Measurements from ENCODE around the gene HIP1.

HIP1 gene

DNA sequence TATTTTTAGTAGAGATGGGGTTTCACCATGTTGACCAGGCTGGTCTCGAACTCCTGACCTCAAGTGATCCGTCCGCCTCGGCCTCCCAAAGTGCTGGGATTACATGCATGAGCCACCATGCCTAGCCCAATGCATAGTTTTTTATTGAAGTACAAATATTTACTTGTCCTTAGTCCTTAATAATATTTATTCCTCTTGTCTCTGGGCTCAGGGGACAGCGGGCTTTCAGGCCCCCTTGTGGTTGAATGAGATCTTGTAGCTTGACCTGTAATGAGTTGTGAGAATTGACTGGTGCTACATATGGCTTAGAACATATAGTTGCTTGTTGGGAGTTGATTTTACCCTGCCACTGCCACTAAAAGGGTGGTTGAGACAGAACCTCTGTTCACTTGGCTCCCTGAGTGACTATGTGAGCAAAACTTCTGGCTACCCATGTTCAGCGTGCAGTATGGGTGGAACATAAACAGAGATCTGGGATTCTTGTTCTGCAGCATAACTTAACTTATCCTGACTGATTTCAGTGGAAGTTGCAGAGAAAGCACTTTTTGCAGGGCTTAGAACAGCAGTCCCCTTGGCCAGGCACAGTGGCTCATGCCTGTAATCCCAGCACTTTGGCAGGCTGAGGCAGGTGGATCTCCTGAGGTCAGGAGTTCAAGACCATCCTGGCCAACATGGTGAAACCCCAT is 18.4 kb upstream of the HIP1 start:
- Mint-ChIP-seq H3K36me3 (no peaks in the 10 kb centered on the region), H3K27ac (no peak overlapping the region), H3K4me1 (peaks cover under 1% of the 10 kb centered on the region), H3K4me3 (no peak overlapping the region), H3K27me3 (no peaks in the 10 kb centered on the region), H3K9me3 (no peaks in the 10 kb centered on the region)

DNA sequence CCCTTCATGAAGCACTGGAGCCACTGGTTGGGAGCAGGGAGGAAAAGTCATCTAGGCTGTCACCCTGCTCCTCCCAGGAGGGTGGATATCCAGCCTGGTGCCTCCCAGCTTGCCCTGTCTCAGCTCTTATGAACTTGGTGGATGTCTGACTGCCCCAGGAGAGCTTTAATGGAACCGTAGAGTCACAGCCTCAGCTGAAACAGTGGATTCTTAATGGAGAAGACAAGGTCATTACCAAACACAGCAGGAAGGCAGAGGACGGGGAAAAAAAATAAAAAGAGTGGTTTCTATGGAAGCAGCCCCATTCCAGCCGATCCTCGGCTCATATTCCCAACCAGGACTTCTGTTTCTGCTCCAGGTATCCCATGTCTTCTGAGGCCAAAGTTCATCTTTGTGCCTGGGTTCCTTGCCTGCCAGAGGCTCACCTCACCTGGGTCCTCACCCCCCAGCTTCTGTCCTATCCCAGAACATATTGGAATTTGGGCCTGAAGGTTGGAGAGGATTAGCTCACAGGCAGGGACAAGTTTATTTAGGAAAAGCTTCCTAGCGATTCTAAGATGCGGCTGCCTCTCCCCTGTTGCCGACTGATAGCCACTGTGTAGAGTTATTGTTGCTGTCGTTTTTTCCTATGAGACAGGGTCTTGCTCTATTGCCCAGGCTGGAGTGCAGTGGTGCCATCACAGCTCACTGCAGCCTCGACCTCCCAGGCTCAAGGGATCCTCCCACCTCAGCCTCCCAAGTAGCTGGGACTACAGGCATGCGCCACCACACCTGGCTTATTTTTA is 17.7 kb upstream of the HIP1 start:
- H3K4me3 Mint-ChIP-seq = no peak overlapping the region
- H3K4me1 Mint-ChIP-seq = no peaks in the 10 kb centered on the region
- H3K27me3 Mint-ChIP-seq = no peaks in the 10 kb centered on the region
- no peaks in the 10 kb centered on the region for H3K36me3 Mint-ChIP-seq
- no peak overlapping the region for H3K27ac Mint-ChIP-seq
- H3K9me3 Mint-ChIP-seq = no peaks in the 10 kb centered on the region

DNA sequence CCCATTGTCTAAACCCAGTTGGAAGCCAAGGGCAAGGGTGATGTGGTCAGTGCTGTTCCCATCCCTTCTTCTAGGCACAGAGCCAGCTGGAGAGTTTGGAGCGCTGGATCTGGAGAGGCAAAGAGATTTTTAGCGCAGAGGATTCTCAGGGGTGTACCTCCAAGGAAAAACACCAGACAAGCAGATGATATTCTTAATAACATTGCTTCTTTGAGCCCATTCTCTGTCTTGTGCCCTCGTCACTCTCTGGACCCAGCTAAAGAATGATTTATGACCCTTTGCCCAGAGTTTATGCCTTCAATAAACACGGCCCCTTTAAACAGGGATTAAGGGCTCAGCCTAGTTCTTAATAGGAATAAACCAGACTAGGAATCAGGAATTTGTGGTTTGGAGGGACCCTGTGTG is 4.7 kb upstream of the HIP1 start:
- no peaks in the 10 kb centered on the region for H3K9me3 Mint-ChIP-seq
- no peak overlapping the region for H3K4me3 Mint-ChIP-seq
- H3K4me1 Mint-ChIP-seq = peaks cover 13% of the 10 kb centered on the region
- no peaks in the 10 kb centered on the region for H3K27me3 Mint-ChIP-seq
- no peaks in the 10 kb centered on the region for H3K36me3 Mint-ChIP-seq
- H3K27ac Mint-ChIP-seq = no peak overlapping the region

DNA sequence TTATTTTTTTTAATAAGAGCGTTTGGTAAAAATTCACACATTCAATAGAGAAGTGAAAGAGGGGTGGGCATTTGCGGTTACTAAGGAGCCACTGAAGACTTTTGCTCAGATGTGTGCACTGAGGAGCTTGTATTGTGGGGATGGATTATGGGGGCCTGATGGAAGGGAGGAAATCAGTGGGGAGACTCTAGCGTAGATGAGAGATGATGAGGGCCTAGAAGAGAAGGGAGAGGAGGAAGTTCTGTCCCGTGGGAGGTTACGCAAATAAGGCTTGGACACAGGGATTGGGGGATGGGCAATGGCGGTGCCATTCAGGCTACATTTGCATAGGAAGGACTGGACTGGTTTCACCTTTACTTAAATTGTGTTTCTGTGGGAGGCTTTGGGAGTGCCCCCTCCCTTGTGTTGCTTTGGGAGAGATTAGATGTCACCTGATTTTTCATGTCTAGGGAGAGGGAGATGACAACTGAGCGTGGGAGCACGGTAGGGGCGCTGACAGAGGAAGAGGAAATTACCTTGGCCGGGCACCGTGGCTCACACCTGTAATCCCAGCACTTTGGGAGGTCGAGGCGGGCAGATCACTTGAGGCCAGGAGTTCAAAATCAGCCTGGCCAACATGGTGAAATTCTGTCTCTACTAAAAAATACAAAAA is 2.2 kb upstream of the HIP1 start:
- H3K4me1 Mint-ChIP-seq = peaks cover 18% of the 10 kb centered on the region
- peaks cover 1% of the 10 kb centered on the region for H3K27me3 Mint-ChIP-seq
- no peaks in the 10 kb centered on the region for H3K36me3 Mint-ChIP-seq
- H3K9me3 Mint-ChIP-seq = no peaks in the 10 kb centered on the region
- H3K27ac Mint-ChIP-seq = no peak overlapping the region
- no peak overlapping the region for H3K4me3 Mint-ChIP-seq

DNA sequence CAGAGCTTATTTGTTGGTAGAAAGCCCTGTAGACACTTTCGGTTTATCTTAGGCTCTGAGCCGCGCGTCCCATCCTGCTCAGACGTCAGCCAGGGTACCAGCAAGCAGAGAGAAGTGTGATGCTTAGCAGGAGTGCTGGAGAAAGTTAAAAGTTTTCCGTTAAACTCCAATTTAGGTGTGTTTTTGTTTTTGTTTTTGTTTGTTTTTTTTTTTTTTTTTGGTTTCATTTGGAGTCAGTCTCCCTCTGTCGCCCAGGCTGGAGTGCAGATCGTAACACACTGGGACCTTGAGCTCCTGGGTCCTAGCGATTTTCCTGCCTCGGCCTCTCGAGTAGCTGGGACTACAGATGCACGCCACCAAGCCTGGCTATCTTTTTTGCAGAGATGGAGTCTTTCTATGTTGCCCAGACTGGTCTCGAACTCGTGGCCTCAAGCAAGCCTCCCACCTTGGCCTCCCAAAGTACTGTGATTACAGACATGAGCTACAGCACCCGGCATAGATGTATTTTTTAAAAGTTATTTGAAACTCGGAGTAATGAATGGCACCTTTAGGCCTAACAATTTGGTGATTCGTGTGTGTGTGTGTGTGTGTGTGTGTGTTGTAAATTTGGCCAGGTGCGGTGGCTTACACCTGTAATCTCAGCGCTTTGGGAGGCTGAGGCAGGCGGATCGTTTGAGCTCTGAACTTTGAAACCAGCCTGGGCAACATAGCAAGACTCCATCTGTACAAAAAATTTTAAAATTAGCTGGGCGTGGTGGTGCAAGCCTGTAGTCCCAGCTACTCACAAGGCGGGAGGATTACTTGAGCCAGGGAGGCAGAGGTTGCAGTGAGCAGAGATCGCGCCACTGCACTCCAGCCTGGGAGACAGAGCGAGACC is 1.3 kb upstream of the HIP1 start:
- no peaks in the 10 kb centered on the region for H3K36me3 Mint-ChIP-seq
- no peaks in the 10 kb centered on the region for H3K9me3 Mint-ChIP-seq
- H3K4me3 Mint-ChIP-seq = peak overlapping the region; percentile 97
- H3K27ac Mint-ChIP-seq = peak overlapping the region; percentile 91
- H3K4me1 Mint-ChIP-seq = peaks cover 18% of the 10 kb centered on the region
- peaks cover 1% of the 10 kb centered on the region for H3K27me3 Mint-ChIP-seq

DNA sequence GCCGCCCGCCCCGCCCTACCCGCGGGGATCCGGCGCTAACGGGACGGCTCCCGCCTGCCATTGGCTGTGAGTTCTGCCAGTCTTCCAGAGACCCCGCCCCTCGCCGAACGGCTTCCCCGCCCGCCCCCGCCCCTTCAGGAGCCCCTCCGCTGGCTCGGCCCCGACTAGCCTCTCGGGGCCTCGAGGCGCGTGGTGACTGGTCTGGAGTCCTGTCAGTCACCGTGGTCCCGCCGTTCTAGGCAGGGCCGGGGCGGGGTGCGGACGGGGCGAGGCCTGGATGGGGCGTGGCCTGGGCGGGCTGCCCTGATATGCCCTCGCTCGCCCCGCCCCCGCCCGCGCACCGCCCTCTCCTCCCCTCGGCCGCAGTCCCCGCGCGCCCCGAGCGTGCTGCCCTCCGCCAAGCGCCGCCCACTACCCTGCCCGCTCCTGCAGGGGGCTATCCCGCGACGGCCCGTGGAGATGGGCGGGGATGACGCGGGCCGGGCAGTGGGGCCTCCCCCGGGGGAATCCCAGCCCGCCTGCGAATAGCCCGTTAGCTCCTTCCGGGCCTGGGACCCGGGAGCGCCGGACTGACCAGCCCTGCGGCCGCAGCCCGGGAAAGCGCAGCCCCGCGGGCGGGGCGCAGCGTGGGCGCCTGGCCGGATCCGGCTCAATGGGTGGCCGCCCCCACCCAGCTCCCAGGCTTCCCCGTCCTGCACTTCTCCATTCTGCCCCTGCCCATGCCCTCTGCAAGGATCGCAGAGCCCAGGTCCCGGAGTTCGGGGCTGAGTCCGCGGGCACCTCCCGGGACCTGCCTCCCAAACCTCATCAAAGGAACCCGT is 444 bp upstream of the HIP1 start:
- Mint-ChIP-seq H3K27me3 (peaks cover 1% of the 10 kb centered on the region), H3K4me3 (peak overlapping the region; percentile 97), H3K36me3 (no peaks in the 10 kb centered on the region), H3K27ac (peak overlapping the region; percentile 91), H3K9me3 (no peaks in the 10 kb centered on the region), H3K4me1 (peaks cover 18% of the 10 kb centered on the region)

DNA sequence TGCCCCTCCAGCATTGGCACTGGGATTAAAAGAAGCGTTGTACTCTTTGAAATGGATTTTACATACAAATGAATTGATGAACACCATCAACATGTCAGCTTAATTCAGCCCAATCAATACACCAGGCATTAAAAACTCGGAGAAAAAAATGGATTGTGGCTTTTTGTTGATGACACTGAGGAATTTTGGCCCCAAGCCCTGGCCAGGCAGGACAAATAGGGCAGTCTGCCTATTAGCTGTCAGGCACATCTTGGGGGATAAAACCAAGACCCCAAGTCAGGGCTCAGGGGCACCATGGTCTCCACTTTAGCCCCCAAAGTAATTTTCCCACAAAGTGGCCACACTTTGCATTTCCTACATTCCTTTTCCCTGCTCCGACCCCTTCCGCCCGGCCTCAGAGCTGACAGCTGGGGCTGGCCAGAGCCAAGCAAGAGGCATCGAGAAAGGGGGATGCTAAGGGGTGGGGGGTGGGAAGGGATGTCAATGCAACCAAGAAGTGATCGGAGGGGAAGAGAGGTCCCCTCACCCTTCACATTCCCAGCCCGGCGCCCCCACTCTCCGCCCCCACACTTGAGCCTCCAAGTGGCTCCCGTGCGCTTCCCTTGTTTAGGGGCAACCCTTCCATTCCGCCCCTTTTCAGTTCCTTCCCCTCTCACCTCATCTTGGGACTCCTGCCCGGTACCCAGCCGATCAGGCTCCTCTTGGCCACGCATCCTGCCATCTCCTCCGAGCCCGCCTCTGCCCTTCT is 711 bp downstream of the HIP1 start:
- Mint-ChIP-seq H3K9me3 (no peaks in the 10 kb centered on the region), H3K4me3 (peak overlapping the region; percentile 94), H3K27ac (peak overlapping the region; percentile 12), H3K36me3 (no peaks in the 10 kb centered on the region), H3K27me3 (peaks cover 1% of the 10 kb centered on the region), H3K4me1 (peaks cover 18% of the 10 kb centered on the region)

DNA sequence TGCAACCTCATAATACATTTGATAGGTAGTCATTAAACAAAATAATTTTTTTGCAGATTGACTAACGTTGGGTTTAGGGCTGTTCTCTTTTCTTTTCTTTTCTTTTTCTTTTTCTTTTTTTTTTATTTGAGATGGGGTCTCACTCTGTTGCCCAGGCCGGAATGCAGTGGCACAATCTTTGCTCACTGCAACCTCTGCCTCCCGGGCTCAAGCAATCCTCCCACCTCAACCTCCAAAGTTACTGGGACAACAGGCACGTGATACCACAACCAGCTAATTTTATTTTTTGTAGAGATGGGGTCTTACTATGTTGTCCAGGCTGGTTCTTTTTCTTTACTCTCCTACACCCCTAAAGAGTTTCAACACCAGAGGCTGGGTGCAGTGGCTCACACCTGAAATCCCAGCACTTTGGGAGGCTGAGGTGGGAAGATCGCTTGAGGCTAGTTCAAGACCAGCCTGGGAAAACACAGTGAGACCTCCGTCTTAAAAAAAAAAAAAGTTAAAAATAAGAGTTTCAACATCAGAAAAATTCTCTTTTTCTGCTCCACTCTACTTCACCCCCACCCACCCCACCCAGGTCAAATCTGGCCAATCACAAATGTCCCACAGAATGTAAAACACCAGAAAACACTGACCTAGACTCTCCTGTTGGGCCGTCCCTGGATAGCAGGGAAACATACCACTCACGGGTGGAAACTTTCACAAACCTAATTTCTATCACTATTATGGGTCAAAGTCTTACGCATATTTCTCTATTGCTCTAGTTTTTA is 3.0 kb downstream of the HIP1 start:
- no peaks in the 10 kb centered on the region for H3K9me3 Mint-ChIP-seq
- H3K36me3 Mint-ChIP-seq = no peaks in the 10 kb centered on the region
- H3K27ac Mint-ChIP-seq = no peak overlapping the region
- no peak overlapping the region for H3K4me3 Mint-ChIP-seq
- peaks cover 1% of the 10 kb centered on the region for H3K27me3 Mint-ChIP-seq
- H3K4me1 Mint-ChIP-seq = peaks cover 15% of the 10 kb centered on the region

DNA sequence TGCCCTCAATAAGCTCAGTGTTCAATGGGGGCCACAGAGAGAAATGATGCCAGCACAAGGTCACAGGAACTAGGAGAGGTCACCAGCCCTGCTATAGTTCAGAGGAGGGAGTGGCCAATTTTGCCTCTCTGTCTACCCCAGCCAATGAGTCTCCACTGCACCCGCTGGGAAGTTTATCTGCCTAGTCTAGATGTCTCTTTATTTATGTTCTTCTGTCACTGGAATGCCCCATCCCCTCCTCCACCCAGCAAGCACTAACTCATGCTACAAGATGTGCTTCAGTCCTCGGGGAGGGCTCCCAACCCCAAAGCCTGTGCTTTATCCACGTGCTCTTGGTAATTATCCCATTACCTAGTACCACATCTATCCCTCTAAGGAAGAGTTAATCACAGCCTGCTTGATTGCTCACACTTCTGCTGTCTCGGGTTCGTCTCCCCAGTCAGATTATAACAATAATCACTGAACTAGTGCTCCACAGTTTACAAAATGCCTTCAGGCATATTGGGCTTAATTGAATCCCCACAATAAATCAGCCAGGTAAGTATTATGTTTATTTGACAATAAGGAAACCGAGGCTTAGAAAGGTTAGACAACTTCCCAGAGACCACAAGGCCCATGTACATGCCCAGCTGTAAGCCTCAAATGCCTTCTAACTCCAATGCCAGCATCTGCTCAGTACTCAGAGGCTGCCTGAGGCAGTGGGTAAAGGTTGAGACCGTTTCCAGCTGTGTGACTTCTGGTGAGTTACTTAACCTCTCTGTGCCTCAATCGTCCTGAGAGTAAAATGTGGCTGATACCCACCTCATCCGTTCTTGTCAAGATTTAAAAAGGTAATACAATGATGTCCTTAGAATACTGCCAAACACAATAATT is 3.9 kb downstream of the HIP1 start:
- Mint-ChIP-seq H3K27ac (no peak overlapping the region), H3K36me3 (no peaks in the 10 kb centered on the region), H3K27me3 (peaks cover 1% of the 10 kb centered on the region), H3K4me1 (peaks cover 12% of the 10 kb centered on the region), H3K4me3 (no peak overlapping the region), H3K9me3 (no peaks in the 10 kb centered on the region)

DNA sequence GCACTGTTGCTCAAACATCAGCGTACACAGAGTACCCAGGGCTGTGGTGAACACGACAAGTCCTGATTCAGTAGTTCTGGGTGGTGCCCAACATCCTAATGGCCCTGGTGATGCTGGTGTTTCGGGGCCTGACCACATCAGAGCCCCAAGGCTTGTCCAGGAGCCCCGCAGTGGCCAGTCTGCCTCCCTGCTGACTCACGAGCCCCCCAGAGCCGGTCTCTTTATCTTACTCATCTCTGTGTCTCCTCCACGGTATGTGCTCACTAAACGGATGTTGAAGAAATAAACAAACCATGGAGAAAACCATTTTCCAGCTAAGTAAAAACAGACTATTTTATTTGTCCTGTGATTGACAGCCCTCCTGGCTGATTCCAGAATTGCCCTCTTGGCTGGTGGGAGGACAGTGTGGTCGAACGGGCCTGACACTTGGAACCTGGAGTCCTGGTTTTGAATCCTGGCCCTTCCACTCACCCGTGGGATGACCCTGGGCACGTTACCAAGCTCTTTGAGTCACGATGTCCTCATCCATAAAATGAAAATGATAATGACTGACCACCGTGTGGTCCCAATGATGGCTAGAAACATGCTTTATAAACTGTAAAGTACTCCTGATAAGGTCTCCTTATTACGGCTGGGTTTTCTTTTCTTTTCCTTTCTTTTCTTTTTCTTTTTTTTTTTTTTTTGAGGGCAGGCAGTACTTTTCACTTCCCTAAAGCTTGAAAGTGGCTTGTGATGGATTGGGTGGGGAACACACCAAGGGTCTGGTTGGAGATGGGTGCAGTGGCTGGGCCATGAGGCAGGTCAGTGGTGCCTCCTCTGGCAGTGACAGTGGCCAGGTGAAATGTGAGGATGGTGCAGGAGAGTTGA is 5.7 kb downstream of the HIP1 start:
- Mint-ChIP-seq H3K4me1 (peaks cover 18% of the 10 kb centered on the region), H3K9me3 (no peaks in the 10 kb centered on the region), H3K27ac (no peak overlapping the region), H3K27me3 (peaks cover 1% of the 10 kb centered on the region), H3K4me3 (no peak overlapping the region), H3K36me3 (no peaks in the 10 kb centered on the region)

DNA sequence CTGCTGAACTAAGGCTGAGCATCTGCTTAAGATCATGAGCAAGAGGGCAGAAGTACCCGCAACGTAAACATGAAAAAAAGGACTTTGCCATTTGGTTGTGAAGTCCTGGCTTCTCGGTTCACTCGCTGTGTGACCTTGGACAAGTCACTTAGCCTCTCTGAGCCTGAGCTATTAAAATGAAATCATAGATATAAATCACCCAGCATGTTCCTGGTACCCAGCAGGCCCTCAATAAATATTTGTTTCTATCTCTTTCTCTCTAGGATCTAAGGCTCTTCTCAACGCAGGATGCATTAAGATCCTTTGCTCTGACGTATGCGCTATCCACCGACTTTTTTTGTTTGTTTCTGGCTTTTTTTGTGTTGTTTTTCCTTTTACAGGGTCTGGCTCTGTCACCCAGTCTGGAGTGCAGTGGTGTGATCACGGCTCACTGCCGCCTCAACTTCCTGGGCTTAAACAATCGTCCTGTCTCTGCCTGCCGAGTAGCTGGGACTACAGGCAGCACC is 6.7 kb downstream of the HIP1 start:
- Mint-ChIP-seq H3K27ac (peak overlapping the region; percentile 76), H3K4me1 (peaks cover 22% of the 10 kb centered on the region), H3K4me3 (no peak overlapping the region), H3K9me3 (no peaks in the 10 kb centered on the region), H3K27me3 (peaks cover 1% of the 10 kb centered on the region), H3K36me3 (no peaks in the 10 kb centered on the region)

DNA sequence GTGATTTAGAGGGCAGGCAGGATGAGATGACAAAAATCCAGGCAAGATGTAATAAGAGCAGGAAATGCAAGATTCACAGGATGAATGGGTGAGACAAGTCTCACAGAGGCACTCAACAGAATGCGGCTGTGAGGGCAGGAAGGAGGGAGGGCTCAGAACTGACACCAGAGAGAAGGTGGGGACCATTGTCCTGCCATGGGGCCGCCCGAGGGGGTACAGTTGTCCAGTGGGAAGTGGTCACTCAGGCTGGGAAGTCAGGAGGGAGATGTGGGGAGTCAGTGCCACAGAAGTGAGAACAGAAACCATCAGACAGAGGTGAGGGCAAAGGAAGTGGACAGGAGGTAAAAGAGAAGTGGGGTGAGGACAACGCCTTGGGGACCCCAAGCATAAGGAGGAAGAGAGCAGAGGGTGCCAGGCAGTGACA is 8.9 kb downstream of the HIP1 start:
- Mint-ChIP-seq H3K4me3 (peak overlapping the region; percentile 16), H3K4me1 (peaks cover 22% of the 10 kb centered on the region), H3K27ac (peak overlapping the region; percentile 56), H3K27me3 (no peaks in the 10 kb centered on the region), H3K36me3 (no peaks in the 10 kb centered on the region), H3K9me3 (no peaks in the 10 kb centered on the region)

Measured in activated naive CD4-positive, alpha-beta T cell treated with anti-CD3 and anti-CD28 coated beads, Interleukin-2, amount 50 U/mL, for 24 hours (primary cell).